ENCODE measurements around the gene CNNM1. TPM values are rescaled to one million over a fixed set of nuclear protein-coding genes. Genes with fewer than 3 reads are reported as not detected.

The CNNM1 gene
- total and polyA plus RNA-seq, 2 donors (not counting 3 experiments of a cell fraction or from before 2014, with no cell fraction given): not detected

GRCh38 chr10:99368646-99369045 is 39.5 kb downstream of the CNNM1 start:
- no peak for FAIRE-seq
- H3K4me1 ChIP-seq (ENCODE audit: control insufficient read depth, extremely low read depth, insufficient read depth, low read length): no peaks in the 10 kb centered on the region
- H3K9me3 ChIP-seq (replicated peaks; ENCODE audit: control insufficient read depth, insufficient read depth, low read length): no peaks in the 10 kb centered on the region
- ChIA-PET CTCF (no interaction called here), POLR2A (no interaction called here)
- no peak for DNase-seq (ENCODE audit: low read depth, low spot score)
- BruUV-seq (replicated peaks): no TSS peak
- no peak overlapping the region for H3K27ac ChIP-seq (ENCODE audit: insufficient read depth, low read depth, low read length)
- H3K4me3 ChIP-seq (replicated peaks in 1 of 3; ENCODE audit: insufficient read depth in 1 of 3, low read depth in 1 of 3, low read length in 3 of 3): no peak overlapping the region
- dilution Hi-C loops (cut with MboI; ENCODE audit: extremely low pct_ligation_motif_present, low sequenced_read_pairs) (no loop called here), intact Hi-C loops (cut with micrococcal nuclease) (no loop called here)
- no peaks in the 10 kb centered on the region for H3K79me2 ChIP-seq (ENCODE audit: control insufficient read depth, insufficient read depth, low read length)
- no peaks in the 10 kb centered on the region for H4K20me1 ChIP-seq (replicated peaks; ENCODE audit: control insufficient read depth, extremely low read depth, insufficient read depth, low read length)
- H3K36me3 ChIP-seq (ENCODE audit: control insufficient read depth in 2 of 2, extremely low read depth in 1 of 2, insufficient read depth in 2 of 2, low read length in 2 of 2): no peaks in the 10 kb centered on the region
- TF ChIP-seq JUN (IDR thresholded peaks at IDR 0.05; ENCODE audit: borderline replicate concordance, insufficient read depth, insufficient read length, low read depth) (no peak), FOS (IDR thresholded peaks at IDR 0.05; ENCODE audit: borderline replicate concordance, insufficient read depth, low read length) (no peak), EZH2 (IDR thresholded peaks at IDR 0.05; ENCODE audit: borderline replicate concordance, low read depth, low read length, severe bottlenecking) (no peak), POLR2A (IDR thresholded peaks at IDR 0.05; ENCODE audit: low read depth, low read length) (no peak), GATA2 (IDR thresholded peaks at IDR 0.05; ENCODE audit: insufficient read depth, insufficient read length, low read depth, low read length) (no peak)
- TF ChIP-seq, protein P1, sequence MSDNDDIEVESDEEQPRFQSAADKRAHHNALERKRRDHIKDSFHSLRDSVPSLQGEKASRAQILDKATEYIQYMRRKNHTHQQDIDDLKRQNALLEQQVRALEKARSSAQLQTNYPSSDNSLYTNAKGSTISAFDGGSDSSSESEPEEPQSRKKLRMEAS (IDR thresholded peaks at IDR 0.05; ENCODE audit: insufficient read depth, insufficient read length): no peak
- H3K9ac ChIP-seq (replicated peaks; ENCODE audit: extremely low read depth, insufficient read depth, low read length): no peak overlapping the region
- H3K27me3 ChIP-seq (ENCODE audit: control insufficient read depth in 2 of 2, insufficient read depth in 2 of 2, low read length in 2 of 2): peaks cover 30 to 35% of the 10 kb centered on the region in 2 experiments
- no peaks in the 10 kb centered on the region for H3K9me1 ChIP-seq (replicated peaks; ENCODE audit: control insufficient read depth, extremely low read depth, insufficient read depth, low read length)
- H3K4me2 ChIP-seq (ENCODE audit: insufficient read depth, low read length): no peak overlapping the region
- H2AFZ ChIP-seq (ENCODE audit: low read depth, low read length): no peak overlapping the region

DNA sequence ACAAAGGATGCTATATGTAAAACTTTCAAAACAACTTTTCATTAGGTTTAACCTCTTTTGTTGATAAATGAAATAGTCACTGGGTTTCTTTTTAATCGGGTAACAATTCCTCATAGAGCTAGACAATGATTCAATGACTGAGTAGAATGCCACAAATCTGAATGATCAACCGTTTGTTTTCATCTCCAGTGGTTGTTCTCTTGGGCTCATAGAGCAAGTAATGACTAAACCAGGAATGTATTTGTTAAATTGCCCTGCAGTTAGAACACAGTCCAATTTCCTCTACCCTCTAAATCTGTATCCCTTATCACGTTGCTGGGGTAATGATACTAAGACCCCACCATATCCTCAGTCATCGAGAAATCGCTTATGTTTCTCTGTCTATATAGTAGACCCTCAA is 40.0 kb downstream of the CNNM1 start:
- H3K9me1 ChIP-seq (replicated peaks; ENCODE audit: control insufficient read depth, extremely low read depth, insufficient read depth, low read length): no peaks in the 10 kb centered on the region
- DNase-seq (ENCODE audit: low read depth, low spot score) (no peak), FAIRE-seq (no peak)
- TF ChIP-seq GATA2 (IDR thresholded peaks at IDR 0.05; ENCODE audit: insufficient read depth, insufficient read length, low read depth, low read length) (no peak), JUN (IDR thresholded peaks at IDR 0.05; ENCODE audit: borderline replicate concordance, insufficient read depth, insufficient read length, low read depth) (no peak), POLR2AphosphoS5 (IDR thresholded peaks at IDR 0.05; ENCODE audit: insufficient read depth, low read depth, low read length) (no peak), EZH2 (IDR thresholded peaks at IDR 0.05; ENCODE audit: borderline replicate concordance, low read depth, low read length, severe bottlenecking) (no peak), MYC (IDR thresholded peaks at IDR 0.05; ENCODE audit: low read depth, low read length) (no peak), POLR2A (IDR thresholded peaks at IDR 0.05; ENCODE audit: low read depth, low read length) (no peak), FOS (IDR thresholded peaks at IDR 0.05; ENCODE audit: borderline replicate concordance, insufficient read depth, low read length) (no peak)
- TF ChIP-seq, protein P2, sequence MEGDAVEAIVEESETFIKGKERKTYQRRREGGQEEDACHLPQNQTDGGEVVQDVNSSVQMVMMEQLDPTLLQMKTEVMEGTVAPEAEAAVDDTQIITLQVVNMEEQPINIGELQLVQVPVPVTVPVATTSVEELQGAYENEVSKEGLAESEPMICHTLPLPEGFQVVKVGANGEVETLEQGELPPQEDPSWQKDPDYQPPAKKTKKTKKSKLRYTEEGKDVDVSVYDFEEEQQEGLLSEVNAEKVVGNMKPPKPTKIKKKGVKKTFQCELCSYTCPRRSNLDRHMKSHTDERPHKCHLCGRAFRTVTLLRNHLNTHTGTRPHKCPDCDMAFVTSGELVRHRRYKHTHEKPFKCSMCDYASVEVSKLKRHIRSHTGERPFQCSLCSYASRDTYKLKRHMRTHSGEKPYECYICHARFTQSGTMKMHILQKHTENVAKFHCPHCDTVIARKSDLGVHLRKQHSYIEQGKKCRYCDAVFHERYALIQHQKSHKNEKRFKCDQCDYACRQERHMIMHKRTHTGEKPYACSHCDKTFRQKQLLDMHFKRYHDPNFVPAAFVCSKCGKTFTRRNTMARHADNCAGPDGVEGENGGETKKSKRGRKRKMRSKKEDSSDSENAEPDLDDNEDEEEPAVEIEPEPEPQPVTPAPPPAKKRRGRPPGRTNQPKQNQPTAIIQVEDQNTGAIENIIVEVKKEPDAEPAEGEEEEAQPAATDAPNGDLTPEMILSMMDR (IDR thresholded peaks at IDR 0.05; ENCODE audit: extremely low read depth in 1 of 2, insufficient read depth in 1 of 2, low read depth in 1 of 2, low read length in 2 of 2): no peak
- TF ChIP-seq, protein P1 (IDR thresholded peaks at IDR 0.05; ENCODE audit: insufficient read depth, insufficient read length): no peak
- no peak overlapping the region for H3K4me3 ChIP-seq (replicated peaks in 1 of 3; ENCODE audit: insufficient read depth in 1 of 3, low read depth in 1 of 3, low read length in 3 of 3)
- dilution Hi-C loops (cut with MboI; ENCODE audit: extremely low pct_ligation_motif_present, low sequenced_read_pairs): no loop called here
- H2AFZ ChIP-seq (ENCODE audit: low read depth, low read length): no peak overlapping the region
- no peaks in the 10 kb centered on the region for H3K36me3 ChIP-seq (ENCODE audit: control insufficient read depth in 2 of 2, extremely low read depth in 1 of 2, insufficient read depth in 2 of 2, low read length in 2 of 2)
- intact Hi-C loops (cut with micrococcal nuclease): no loop called here
- no peak overlapping the region for H3K4me2 ChIP-seq (ENCODE audit: insufficient read depth, low read length)
- H3K9me3 ChIP-seq (replicated peaks; ENCODE audit: control insufficient read depth, insufficient read depth, low read length): no peaks in the 10 kb centered on the region
- no peaks in the 10 kb centered on the region for H4K20me1 ChIP-seq (replicated peaks; ENCODE audit: control insufficient read depth, extremely low read depth, insufficient read depth, low read length)
- ChIA-PET POLR2A (no interaction called here), CTCF (no interaction called here)
- peaks cover 30 to 35% of the 10 kb centered on the region in 2 experiments for H3K27me3 ChIP-seq (ENCODE audit: control insufficient read depth in 2 of 2, insufficient read depth in 2 of 2, low read length in 2 of 2)
- BruUV-seq (replicated peaks): no TSS peak
- no peak overlapping the region for H3K27ac ChIP-seq (ENCODE audit: insufficient read depth, low read depth, low read length)
- peaks cover 1% of the 10 kb centered on the region for H3K4me1 ChIP-seq (ENCODE audit: control insufficient read depth, extremely low read depth, insufficient read depth, low read length)
- no peak overlapping the region for H3K9ac ChIP-seq (replicated peaks; ENCODE audit: extremely low read depth, insufficient read depth, low read length)
- H3K79me2 ChIP-seq (ENCODE audit: control insufficient read depth, insufficient read depth, low read length): no peaks in the 10 kb centered on the region

Measured in endothelial cell of umbilical vein (primary cell).